Lung (tissue), 12 donors: Measurements from ENCODE around the gene FANCM. TPM values are rescaled to one million over a fixed set of nuclear protein-coding genes. Genes with fewer than 3 reads are reported as not detected.

Source experiments
- ATAC-seq: fragments of 200-7000 bp; cut with Tn5 transposase; one replicate; pipeline ENCODE4 v1.9.1; 2020; ENCODE audit warnings: moderate number of reproducible peaks; ENCODE audit not compliant: insufficient read depth, low FRiP score
- DNase-seq, 3 donors: peaks; one replicate each; pipeline ENCODE4 v3.0.0-alpha.2; 2013 to 2017
- H3K27ac ChIP-seq, 2 donors: one replicate each; pipeline ENCODE4 v1.5.1; 2013; ENCODE audit warnings: mild to moderate bottlenecking in 2 of 2, moderate library complexity in 2 of 2, control low read depth in 1 of 2, inconsistent platforms in 1 of 2, low read depth in 1 of 2, low read length in 1 of 2
- H3K27me3 ChIP-seq, 3 donors: one replicate each; pipeline ENCODE4 v1.5.1; 2013; ENCODE audit warnings: low read length in 2 of 3; ENCODE audit not compliant: control insufficient read depth in 3 of 3, insufficient read depth in 3 of 3
- H3K36me3 ChIP-seq, 4 donors: one replicate each; pipeline ENCODE4 v1.5.1; 2013; ENCODE audit warnings: low read length in 4 of 4, mild to moderate bottlenecking in 1 of 4, moderate library complexity in 1 of 4; ENCODE audit not compliant: control insufficient read depth in 4 of 4, insufficient read depth in 4 of 4
- H3K4me1 ChIP-seq, 5 donors: one replicate each; pipeline ENCODE4 v1.5.1; 2013; ENCODE audit warnings: low read length in 5 of 5, mild to moderate bottlenecking in 2 of 5, moderate library complexity in 1 of 5; ENCODE audit not compliant: control insufficient read depth in 5 of 5, insufficient read depth in 5 of 5
- H3K4me3 ChIP-seq: one replicate; pipeline ENCODE4 v1.5.1; 2013; ENCODE audit warnings: mild to moderate bottlenecking, control low read depth, moderate library complexity
- H3K9ac ChIP-seq, 2 donors: one replicate each; pipeline ENCODE4 v1.5.1; 2013; ENCODE audit warnings: low read length in 2 of 2, control low read depth in 1 of 2; ENCODE audit not compliant: insufficient read depth in 1 of 2
- H3K9me3 ChIP-seq, 4 donors: one replicate each; pipeline ENCODE4 v1.5.1; 2013; ENCODE audit warnings: low read length in 3 of 4, mild to moderate bottlenecking in 1 of 4, moderate library complexity in 1 of 4; ENCODE audit not compliant: control insufficient read depth in 4 of 4, insufficient read depth in 3 of 4
- WGBS, 2 donors: extraction: QIAGEN DNeasy Blood & Tissue Kit; methylation state at CpG; one replicate each; pipeline ENCODE4 v1.1.7; 2013; 5-methylcytosine and 5-hydroxymethylcytosine counted together
- polyA plus RNA-seq, 2 donors: library from polyadenylated mRNA; stranded (reverse); fragments of 200-250 nt; gene quantifications; one replicate each; pipeline ENCODE4 v1.2.1, GENCODE V29; 2013
- total RNA-seq, 2 donors: library from RNA; depleted of rRNA in 1 of 2; stranded (reverse); fragments of >200 nt in 1 of 2; gene quantifications; one replicate each; pipeline ENCODE4 v1.2.1, GENCODE V29; 2014 to 2021
- TF ChIP-seq, protein P1 (sequence below): IDR thresholded peaks from 2 replicates; pipeline ENCODE4 v1.5.1; 2012; ENCODE audit warnings: mild to moderate bottlenecking; ENCODE audit errors: control extremely low read depth, extremely low read depth
- donor health status: control.
- donor health status: control.
- donor health status: Bipolar disorder and iron deficiency.
- donor health status: healthy.
- donor health status: DM: yes; HTN: yes; CAD: no.

The FANCM gene
- total and polyA plus RNA-seq, 4 donors = 0.88 to 13.6 (median 4.3) TPM

DNA sequence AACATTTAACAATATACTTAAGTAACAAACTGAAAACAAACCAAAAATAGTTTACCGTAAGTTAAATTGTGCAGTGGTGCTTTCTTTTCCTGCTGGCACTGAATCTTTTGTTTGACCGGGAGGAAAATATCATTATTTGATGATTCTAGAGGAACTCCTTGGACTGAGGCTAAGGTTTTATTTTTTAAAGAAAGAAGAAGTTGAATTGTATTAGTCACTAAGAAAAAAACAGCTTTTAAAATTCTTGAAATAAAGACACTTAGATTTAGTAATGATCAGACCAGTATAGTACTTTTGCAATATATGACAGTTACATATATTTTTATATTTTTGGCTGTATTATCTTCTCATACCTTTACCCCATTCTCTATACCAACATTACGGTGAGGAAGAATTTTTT lies 107.0 kb downstream of the FANCM start:
- DNase-seq = no peak
- no peak overlapping the region for H3K27ac ChIP-seq
- H3K4me1 ChIP-seq = peaks cover 0 to 5% (median 2%) of the 10 kb centered on the region in 5 donors
- H3K9me3 ChIP-seq = no peaks in the 10 kb centered on the region
- ATAC-seq = no peak
- WGBS, 2 donors = 58 to 63% methylated on average over 3 of the region's 3 CpGs
- no peak overlapping the region for H3K9ac ChIP-seq
- H3K27me3 ChIP-seq = no peaks in the 10 kb centered on the region
- no peak overlapping the region for H3K4me3 ChIP-seq
- H3K36me3 ChIP-seq = peaks cover 0 to 5% (median 3%) of the 10 kb centered on the region in 4 donors
- TF ChIP-seq, protein P1, sequence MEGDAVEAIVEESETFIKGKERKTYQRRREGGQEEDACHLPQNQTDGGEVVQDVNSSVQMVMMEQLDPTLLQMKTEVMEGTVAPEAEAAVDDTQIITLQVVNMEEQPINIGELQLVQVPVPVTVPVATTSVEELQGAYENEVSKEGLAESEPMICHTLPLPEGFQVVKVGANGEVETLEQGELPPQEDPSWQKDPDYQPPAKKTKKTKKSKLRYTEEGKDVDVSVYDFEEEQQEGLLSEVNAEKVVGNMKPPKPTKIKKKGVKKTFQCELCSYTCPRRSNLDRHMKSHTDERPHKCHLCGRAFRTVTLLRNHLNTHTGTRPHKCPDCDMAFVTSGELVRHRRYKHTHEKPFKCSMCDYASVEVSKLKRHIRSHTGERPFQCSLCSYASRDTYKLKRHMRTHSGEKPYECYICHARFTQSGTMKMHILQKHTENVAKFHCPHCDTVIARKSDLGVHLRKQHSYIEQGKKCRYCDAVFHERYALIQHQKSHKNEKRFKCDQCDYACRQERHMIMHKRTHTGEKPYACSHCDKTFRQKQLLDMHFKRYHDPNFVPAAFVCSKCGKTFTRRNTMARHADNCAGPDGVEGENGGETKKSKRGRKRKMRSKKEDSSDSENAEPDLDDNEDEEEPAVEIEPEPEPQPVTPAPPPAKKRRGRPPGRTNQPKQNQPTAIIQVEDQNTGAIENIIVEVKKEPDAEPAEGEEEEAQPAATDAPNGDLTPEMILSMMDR = no peak

DNA sequence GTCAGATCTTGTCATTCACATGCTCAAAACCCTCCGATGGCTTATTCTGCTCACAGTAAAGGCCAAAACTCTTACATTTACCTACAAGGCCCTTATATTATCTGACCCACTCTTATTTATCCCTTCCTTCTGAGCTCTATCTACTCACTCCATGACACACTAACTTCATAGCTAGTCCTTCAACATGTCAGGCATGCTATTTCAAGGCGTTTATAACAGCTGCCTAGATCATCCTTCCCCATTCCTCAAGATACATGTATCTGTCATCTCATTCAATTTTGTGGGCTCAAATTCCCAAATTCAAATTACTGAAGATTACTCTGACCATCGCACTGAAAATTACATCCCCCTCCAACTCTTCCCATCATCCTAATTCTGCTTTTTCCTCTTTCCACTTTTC lies 110.4 kb downstream of the FANCM start:
- no peak overlapping the region for H3K27ac ChIP-seq
- peaks cover 0 to 13% (median 4%) of the 10 kb centered on the region in 5 donors for H3K4me1 ChIP-seq
- no peaks in the 10 kb centered on the region for H3K27me3 ChIP-seq
- H3K36me3 ChIP-seq = peaks cover 0 to 2% (median 0%) of the 10 kb centered on the region in 4 donors
- H3K9me3 ChIP-seq = no peaks in the 10 kb centered on the region
- no peak overlapping the region for H3K9ac ChIP-seq
- 72 to 84% methylated on average over 3 of the region's 3 CpGs for WGBS, 2 donors
- TF ChIP-seq, protein P1 = no peak
- DNase-seq = no peak
- no peak overlapping the region for H3K4me3 ChIP-seq
- no peak for ATAC-seq

DNA sequence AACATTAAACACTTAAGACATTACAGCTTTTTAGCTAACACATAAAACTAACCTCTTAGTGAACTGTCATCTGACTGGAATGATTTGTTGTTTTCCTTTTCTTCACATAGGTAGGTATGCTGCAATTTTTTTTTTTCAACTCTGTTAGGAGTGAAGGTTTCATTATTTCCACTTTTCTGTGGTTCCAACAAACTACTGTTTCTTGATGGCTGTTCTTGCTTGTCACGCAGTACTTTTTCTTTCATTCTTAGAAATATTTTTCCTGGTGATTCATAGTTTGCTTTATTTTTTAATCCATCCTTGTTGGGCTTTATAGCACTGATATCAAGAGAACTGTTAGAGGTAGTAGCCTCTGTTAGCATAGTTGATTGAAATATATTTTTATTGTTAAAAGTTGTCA lies 111.0 kb downstream of the FANCM start:
- Histone ChIP-seq H3K9me3 (no peaks in the 10 kb centered on the region), H3K36me3 (peaks cover 0 to 2% (median 0%) of the 10 kb centered on the region in 4 donors), H3K4me1 (peaks cover 2 to 13% (median 9%) of the 10 kb centered on the region in 5 donors), H3K27ac (no peak overlapping the region), H3K27me3 (no peaks in the 10 kb centered on the region), H3K9ac (no peak overlapping the region), H3K4me3 (no peak overlapping the region)
- no peak for DNase-seq
- ATAC-seq = no peak
- TF ChIP-seq, protein P1 = no peak
- WGBS, 2 donors = 68 to 76% methylated on average over 1 of the region's 1 CpG

- ATAC-seq (no peak), DNase-seq (no peak)
- no peak overlapping the region for H3K9ac ChIP-seq
- H3K4me3 ChIP-seq = no peak overlapping the region
- TF ChIP-seq, protein P1 = no peak
- WGBS, 2 donors = 89 to 95% methylated on average over 1 of the region's 1 CpG
- H3K27ac ChIP-seq = no peak overlapping the region
- H3K4me1 ChIP-seq = peaks cover 4 to 17% (median 9%) of the 10 kb centered on the region in 5 donors
- H3K36me3 ChIP-seq = peaks cover 0 to 2% (median 0%) of the 10 kb centered on the region in 4 donors
- H3K9me3 ChIP-seq = no peaks in the 10 kb centered on the region
- no peaks in the 10 kb centered on the region for H3K27me3 ChIP-seq
Observed at GRCh38 chr14:45247427-45247826, 111.7 kb downstream of the FANCM start.
